ENCODE measurements around the gene RBM15.

GRCh38 chr1:110393691-110394492 is 54.7 kb downstream of the RBM15 start:
- TF ChIP-seq CTCF (IDR thresholded peaks at IDR 0.05) (no peak), POLR2A (IDR thresholded peaks at IDR 0.05) (no peak)

All from adrenal gland (tissue), 5 donors.